Measurements from ENCODE around the gene LYST. TPM values are rescaled to one million over a fixed set of nuclear protein-coding genes. Genes with fewer than 3 reads are reported as not detected.

The LYST gene
- total and polyA plus RNA-seq, 10 of the 15 experiments (the other 5 are each of a cell fraction or from before 2014, with no cell fraction given): 3.3 to 28.1 (median 5.6) TPM

DNA sequence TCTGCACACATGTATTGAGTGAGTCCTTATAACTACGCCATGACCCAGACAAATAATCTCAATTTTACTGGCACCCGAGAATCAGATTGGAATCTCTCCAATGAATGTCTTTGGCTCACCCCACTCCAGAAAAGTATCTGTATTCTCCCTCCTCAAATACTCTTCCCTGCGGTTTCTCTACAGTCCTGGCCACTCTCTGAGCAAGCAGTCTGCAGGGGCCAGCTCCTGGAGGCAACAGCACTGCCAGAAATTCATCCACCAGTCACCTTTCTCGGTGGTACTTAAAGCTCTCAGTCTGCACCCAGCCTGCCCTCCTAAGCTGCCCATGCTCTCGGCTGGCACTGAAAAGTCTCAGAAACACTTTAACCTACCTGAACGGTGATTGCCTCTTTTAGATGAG, 16.1 kb upstream of the LYST start:
- ChIA-PET POLR2A (interaction anchor here (1.2 to 6.0 kb wide), 5 partner anchors 10 to 72 kb away, joined by 4 to 64 read pairs (median 5); partner anchors contain the start of gene LYST), SMC1A (ENCODE audit: uncharacterized antibody, unreplicated experiment) (interaction anchor here (0.8 to 6.0 kb wide), 18 partner anchors 8 to 116 kb away, joined by 3 to 84 read pairs (median 6); partner anchors contain the start of gene LYST), CTCF (interaction anchor here (0.6 to 2.3 kb wide), 6 partner anchors 13 to 89 kb away, joined by 3 to 10 read pairs (median 4); no protein-coding TSS in a partner anchor), RAD21 (ENCODE audit: unreplicated experiment) (interaction anchor here (0.8 to 8.3 kb wide), 10 partner anchors 10 to 117 kb away, joined by 3 to 52 read pairs (median 4); partner anchors contain the start of gene LYST)
- in situ Hi-C loops (cut with MboI) (loop anchor here (10.0 kb wide), 2 partner anchors 272 to 402 kb away; partner anchors contain the start of gene ERO1B), intact Hi-C loops (cut with micrococcal nuclease; ENCODE audit: unreplicated experiment) (loop anchor here (5.0 kb wide), 2 partner anchors 69 to 114 kb away; no protein-coding TSS in a partner anchor)
- H4K20me1 ChIP-seq (ENCODE audit: control insufficient read depth, insufficient read depth): no peaks in the 10 kb centered on the region
- no peaks in the 10 kb centered on the region; the same call in 2 of the 3 replicates for H3K9me3 ChIP-seq (replicated peaks; ENCODE audit: control insufficient read depth, insufficient read depth, low read length)
- H3K36me3 ChIP-seq (ENCODE audit: control insufficient read depth in 2 of 2, insufficient read depth in 2 of 2, low read length in 1 of 2): no peaks in the 10 kb centered on the region
- H2AFZ ChIP-seq (ENCODE audit: control insufficient read depth, low read depth, low read length): no peak overlapping the region; the same call in 1 of the 2 replicates
- H3K27me3 ChIP-seq (replicated peaks in 1 of 2; ENCODE audit: control insufficient read depth in 2 of 2, insufficient read depth in 2 of 2, low read length in 1 of 2): no peaks in the 10 kb centered on the region
- no peak for DNase-seq (ENCODE audit: low read depth, low spot score)
- FAIRE-seq: no peak
- H3K4me3 ChIP-seq: peak overlapping the region; percentile 33
- H3K27ac ChIP-seq (ENCODE audit: control insufficient read depth, insufficient read depth): peak overlapping the region; percentile 71
- WGBS (ENCODE audit: insufficient coverage, insufficient replicate concordance, low lambda C conversion rate, missing lambda C conversion rate): 59% methylated on average over 6 of the region's 6 CpGs
- H3K9ac ChIP-seq (ENCODE audit: control insufficient read depth, insufficient read depth, low read length): peak overlapping the region; percentile 19
- H3K4me2 ChIP-seq (ENCODE audit: control insufficient read depth, insufficient read depth): peak overlapping the region; percentile 30
- peaks cover 35% of the 10 kb centered on the region for H3K4me1 ChIP-seq (ENCODE audit: control insufficient read depth, insufficient read depth, low read length)
- TF ChIP-seq SMC3 (IDR thresholded peaks at IDR 0.05; ENCODE audit: borderline replicate concordance, low read length): no peak
- no peak for TF ChIP-seq CHD2 (IDR thresholded peaks at IDR 0.05; ENCODE audit: borderline replicate concordance, low read depth, low read length)
- TF ChIP-seq, protein P1, sequence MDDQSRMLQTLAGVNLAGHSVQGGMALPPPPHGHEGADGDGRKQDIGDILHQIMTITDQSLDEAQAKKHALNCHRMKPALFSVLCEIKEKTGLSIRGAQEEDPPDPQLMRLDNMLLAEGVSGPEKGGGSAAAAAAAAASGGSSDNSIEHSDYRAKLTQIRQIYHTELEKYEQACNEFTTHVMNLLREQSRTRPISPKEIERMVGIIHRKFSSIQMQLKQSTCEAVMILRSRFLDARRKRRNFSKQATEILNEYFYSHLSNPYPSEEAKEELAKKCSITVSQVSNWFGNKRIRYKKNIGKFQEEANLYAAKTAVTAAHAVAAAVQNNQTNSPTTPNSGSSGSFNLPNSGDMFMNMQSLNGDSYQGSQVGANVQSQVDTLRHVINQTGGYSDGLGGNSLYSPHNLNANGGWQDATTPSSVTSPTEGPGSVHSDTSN (IDR thresholded peaks at IDR 0.05; ENCODE audit: insufficient replicate concordance, low read depth, low read length): no peak
- no peak for TF ChIP-seq EP300 (IDR thresholded peaks at IDR 0.05; ENCODE audit: borderline replicate concordance in 1 of 2, control insufficient read depth in 1 of 2, low read depth in 2 of 2, low read length in 2 of 2)
- TF ChIP-seq CEBPB (IDR thresholded peaks at IDR 0.05; ENCODE audit: borderline replicate concordance in 1 of 2, low read depth in 2 of 2, low read length in 2 of 2): no peak
- TF ChIP-seq IKZF2 (IDR thresholded peaks at IDR 0.05): no peak
- no peak for TF ChIP-seq TARDBP (IDR thresholded peaks at IDR 0.05; ENCODE audit: borderline replicate concordance)
- no peak for TF ChIP-seq FOXK2 (IDR thresholded peaks at IDR 0.05)
- no TSS peak for BruUV-seq (replicated peaks)
- ATAC-seq: no peak; the same call in 2 of the 3 replicates
- peaks cover 40% of the 10 kb centered on the region for H3K79me2 ChIP-seq (ENCODE audit: control insufficient read depth, insufficient read depth, low read length)
